Testis (tissue), 3 donors: ENCODE data around the gene EXOC2. TPM values are rescaled to one million over a fixed set of nuclear protein-coding genes. Genes with fewer than 3 reads are reported as not detected.
A peak's percentile ranks its signal among the peaks of the same experiment; 100 is the strongest.

ENCODE experiments used
- DNase-seq: peaks from one replicate; pipeline ENCODE4 v3.0.0-alpha.2; 2019
- H3K27ac ChIP-seq, 2 donors: fragments of 200-600 bp; sonication (generic); one replicate each; pipeline ENCODE4 v1.5.1; 2019
- H3K27me3 ChIP-seq: fragments of 200-600 bp; sonication (generic); one replicate; pipeline ENCODE4 v1.5.1; 2019
- H3K36me3 ChIP-seq: fragments of 200-600 bp; sonication (generic); one replicate; pipeline ENCODE4 v1.5.1; 2017; ENCODE audit warnings: low read depth; ENCODE audit errors: missing control alignments
- H3K4me1 ChIP-seq: fragments of 200-600 bp; sonication (generic); one replicate; pipeline ENCODE4 v1.5.1; 2019
- H3K4me3 ChIP-seq, 2 donors: fragments of 200-600 bp; sonication (generic); one replicate each; pipeline ENCODE4 v1.5.1; 2017 to 2019
- H3K9me3 ChIP-seq: fragments of 200-600 bp; sonication (generic); one replicate; pipeline ENCODE4 v1.5.1; 2017
- CTCF ChIP-seq, 3 experiments: fragments of 450-650 bp in 2 of 3; fragments of 200-600 bp in 1 of 3; sonication (generic) in 1 of 3; IDR thresholded peaks; one replicate each; pipeline ENCODE4 v1.5.1; 2016 to 2019; ENCODE audit warnings: antibody characterized with exemption in 3 of 3, mild to moderate bottlenecking in 2 of 3, moderate library complexity in 1 of 3
- POLR2A ChIP-seq: fragments of 450-650 bp; IDR thresholded peaks from one replicate; pipeline ENCODE4 v1.6.1; 2017; ENCODE audit warnings: antibody characterized with exemption, mild to moderate bottlenecking, moderate library complexity
- WGBS, 2 donors: methylation state at CpG; one replicate each; pipeline ENCODE4 v1.1.5; 2018; 5-methylcytosine and 5-hydroxymethylcytosine counted together
- intact Hi-C: fragments of 100-400 bp; cut with DNase I; formaldehyde crosslinking; loops from one replicate; pipeline ENCODE4 v1.15.1; 2023; ENCODE audit warnings: low total_unique reads
- polyA plus RNA-seq: library from polyadenylated mRNA; stranded (reverse); fragments of 350-450 nt; fragmentation: Illumina TruSeq; extraction: RNeasy Lipid Tissue Mini Kit (QIAGEN cat#74804); gene quantifications from one replicate; pipeline ENCODE4 v1.2.3, GENCODE V29; 2014; ENCODE audit warnings: low read depth, low replicate concordance; ENCODE audit not compliant: insufficient read depth
- total RNA-seq, 2 donors: library from RNA; depleted of rRNA; stranded (reverse); fragments of >200 nt; gene quantifications; one replicate each; pipeline ENCODE4 v1.2.3, GENCODE V29; 2016

EXOC2 gene
- total and polyA plus RNA-seq, 3 donors from 2014 or later, result 32.8 to 51.0 (median 44.3) TPM

DNA sequence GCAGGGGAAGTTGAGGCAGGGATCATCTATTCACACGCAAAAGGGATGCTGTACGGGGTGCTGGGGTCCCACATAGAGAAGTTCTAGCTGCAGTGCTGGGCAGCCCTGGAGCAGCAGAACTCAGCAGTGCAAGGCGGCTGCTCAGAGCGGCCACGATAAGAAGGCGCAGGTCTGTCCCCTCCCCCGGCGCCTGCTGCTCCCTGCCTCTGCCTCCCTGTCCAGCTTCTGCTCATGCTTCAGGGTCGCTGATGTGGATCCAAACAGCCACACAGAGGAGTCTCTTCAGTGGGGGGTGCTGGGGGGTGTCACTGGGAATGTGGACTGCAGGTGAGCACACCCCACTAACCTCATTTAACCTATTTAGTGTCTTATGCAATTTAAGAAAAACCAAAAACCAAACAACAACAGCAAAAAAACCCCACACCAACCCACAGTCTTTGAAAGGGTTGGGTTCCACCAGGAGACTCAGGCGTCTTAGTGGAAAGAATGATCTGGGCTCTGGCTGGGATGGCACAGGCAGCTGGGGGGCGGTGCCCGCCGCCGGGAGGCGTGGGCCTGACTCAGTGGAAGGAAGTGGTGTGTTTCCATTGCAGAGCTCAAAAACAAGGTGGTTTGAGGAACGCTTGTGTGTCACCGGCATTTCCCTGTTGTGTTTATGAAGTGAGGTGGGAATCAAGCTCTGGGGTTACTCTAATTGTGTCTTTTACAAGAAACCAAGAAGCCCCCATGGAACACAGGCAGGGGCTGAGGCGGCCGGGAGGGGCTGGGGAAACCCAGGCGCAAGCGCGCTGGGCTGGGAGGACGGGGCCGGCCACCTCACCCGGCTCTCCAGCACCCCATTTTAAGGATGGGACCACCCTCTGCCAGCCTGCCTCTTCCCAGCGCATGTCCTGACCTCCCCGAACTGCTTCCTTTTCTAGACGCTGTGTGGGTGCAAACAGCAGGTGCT is 246.2 kb downstream of the EXOC2 start:
- 59 to 75% methylated on average over 15 to 28 of the region's 28 CpGs for WGBS, 2 donors
- H3K27ac ChIP-seq, result no peak overlapping the region

GRCh38 chr6:445571-446417 is 247.1 kb downstream of the EXOC2 start:
- no peaks in the 10 kb centered on the region for H3K9me3 ChIP-seq
- intact Hi-C loops, result no loop called here
- H3K36me3 ChIP-seq, result no peaks in the 10 kb centered on the region
- H3K4me3 ChIP-seq, result no peak overlapping the region
- no peak for DNase-seq
- H3K27ac ChIP-seq, result no peak overlapping the region
- no peaks in the 10 kb centered on the region for H3K27me3 ChIP-seq
- no peaks in the 10 kb centered on the region for H3K4me1 ChIP-seq
- TF ChIP-seq CTCF (IDR thresholded peaks at IDR 0.05) (no peak), POLR2A (no peak)
- WGBS, 2 donors, result 83 to 87% methylated on average over 11 of the region's 11 CpGs

More for the DNA sequence above, 246.2 kb downstream of the EXOC2 start:
- DNase-seq, result peak; percentile 18
- H3K36me3 ChIP-seq, result no peaks in the 10 kb centered on the region
- H3K4me3 ChIP-seq, result peak overlapping the region in 1 of 2 donors; percentile 7
- intact Hi-C loops, result no loop called here
- no peaks in the 10 kb centered on the region for H3K9me3 ChIP-seq
- H3K27me3 ChIP-seq, result no peaks in the 10 kb centered on the region
- TF ChIP-seq POLR2A (no peak), CTCF (IDR thresholded peaks at IDR 0.05) (no peak)
- no peaks in the 10 kb centered on the region for H3K4me1 ChIP-seq

DNA sequence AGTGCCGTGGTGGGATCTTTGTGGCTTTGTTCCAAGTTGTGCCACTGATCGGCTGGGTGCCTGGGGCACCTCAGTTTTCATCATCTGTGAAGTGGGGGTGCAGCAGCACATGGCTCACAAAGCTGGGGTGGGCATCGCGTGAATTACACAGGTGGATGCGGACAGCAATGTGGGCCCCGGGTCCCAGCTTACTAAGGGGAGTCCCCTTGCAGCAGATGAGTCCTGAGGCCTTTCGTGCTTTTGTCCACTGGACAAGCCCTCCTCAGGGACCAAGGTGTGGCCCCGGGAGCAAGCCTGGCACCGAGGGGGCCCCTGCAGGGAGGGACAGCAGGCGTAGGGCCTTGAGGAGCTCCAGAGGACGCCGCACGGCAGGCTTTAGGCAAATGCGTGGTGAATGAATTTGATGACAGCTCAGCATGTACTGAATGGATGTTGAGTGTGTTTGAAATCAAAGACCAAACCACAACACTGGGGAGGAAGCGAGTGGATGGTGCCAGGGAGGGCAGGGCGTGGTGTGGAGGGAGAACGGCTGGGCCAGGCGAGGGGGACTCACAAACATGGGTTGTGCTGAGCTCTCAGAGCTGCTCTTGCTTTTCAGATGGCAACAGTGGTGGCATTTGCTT is 248.2 kb downstream of the EXOC2 start:
- no peak for DNase-seq
- no peak overlapping the region for H3K4me3 ChIP-seq
- H3K27ac ChIP-seq, result no peak overlapping the region
- intact Hi-C loops, result no loop called here
- H3K9me3 ChIP-seq, result no peaks in the 10 kb centered on the region
- no peak for TF ChIP-seq CTCF (IDR thresholded peaks at IDR 0.05)
- 81 to 86% methylated on average over 16 to 18 of the region's 18 CpGs for WGBS, 2 donors
- H3K36me3 ChIP-seq, result no peaks in the 10 kb centered on the region
- H3K27me3 ChIP-seq, result no peaks in the 10 kb centered on the region
- H3K4me1 ChIP-seq, result no peaks in the 10 kb centered on the region

DNA sequence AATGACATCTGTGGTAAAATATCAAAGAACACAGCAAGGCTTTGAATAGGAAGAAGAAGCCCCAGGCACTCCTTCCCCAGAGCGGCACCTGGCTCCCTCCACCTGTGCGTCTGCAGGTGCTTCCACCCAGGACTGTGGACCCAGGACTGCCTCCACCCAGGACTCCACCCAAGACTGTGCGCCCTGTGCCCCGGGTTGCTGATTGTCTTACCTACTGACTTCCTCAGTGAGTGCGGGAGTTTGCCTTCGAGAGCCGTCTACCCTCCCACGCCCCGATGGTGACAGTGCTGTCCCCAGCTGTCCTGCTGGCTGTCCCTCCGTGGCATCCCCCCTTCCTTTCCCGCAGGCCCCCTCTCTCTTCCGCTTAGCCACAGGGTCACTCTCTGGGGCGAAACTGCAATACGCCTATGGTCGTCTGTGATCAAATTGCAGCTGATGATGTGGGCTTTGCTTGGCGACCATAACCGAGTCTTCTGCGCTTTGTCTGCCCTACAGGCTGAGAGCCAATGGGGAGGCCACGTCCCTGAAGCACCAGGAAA is 249.2 kb downstream of the EXOC2 start:
- intact Hi-C loops, result no loop called here
- TF ChIP-seq CTCF (IDR thresholded peaks at IDR 0.05), result no peak
- TF ChIP-seq POLR2A, result no peak
- Histone ChIP-seq H3K27me3 (no peaks in the 10 kb centered on the region), H3K9me3 (no peaks in the 10 kb centered on the region), H3K27ac (no peak overlapping the region), H3K36me3 (no peaks in the 10 kb centered on the region), H3K4me1 (no peaks in the 10 kb centered on the region), H3K4me3 (no peak overlapping the region)
- WGBS, 2 donors, result 89 to 94% methylated on average over 17 to 19 of the region's 19 CpGs
- no peak for DNase-seq
